Hepatic stellate cell (primary cell): ENCODE data around the gene NUDT2.

Experiments
- DNase-seq: peaks from one replicate; pipeline ENCODE4 v3.0.0; 2011; ENCODE audit warnings: low spot score

NUDT2 gene

DNA sequence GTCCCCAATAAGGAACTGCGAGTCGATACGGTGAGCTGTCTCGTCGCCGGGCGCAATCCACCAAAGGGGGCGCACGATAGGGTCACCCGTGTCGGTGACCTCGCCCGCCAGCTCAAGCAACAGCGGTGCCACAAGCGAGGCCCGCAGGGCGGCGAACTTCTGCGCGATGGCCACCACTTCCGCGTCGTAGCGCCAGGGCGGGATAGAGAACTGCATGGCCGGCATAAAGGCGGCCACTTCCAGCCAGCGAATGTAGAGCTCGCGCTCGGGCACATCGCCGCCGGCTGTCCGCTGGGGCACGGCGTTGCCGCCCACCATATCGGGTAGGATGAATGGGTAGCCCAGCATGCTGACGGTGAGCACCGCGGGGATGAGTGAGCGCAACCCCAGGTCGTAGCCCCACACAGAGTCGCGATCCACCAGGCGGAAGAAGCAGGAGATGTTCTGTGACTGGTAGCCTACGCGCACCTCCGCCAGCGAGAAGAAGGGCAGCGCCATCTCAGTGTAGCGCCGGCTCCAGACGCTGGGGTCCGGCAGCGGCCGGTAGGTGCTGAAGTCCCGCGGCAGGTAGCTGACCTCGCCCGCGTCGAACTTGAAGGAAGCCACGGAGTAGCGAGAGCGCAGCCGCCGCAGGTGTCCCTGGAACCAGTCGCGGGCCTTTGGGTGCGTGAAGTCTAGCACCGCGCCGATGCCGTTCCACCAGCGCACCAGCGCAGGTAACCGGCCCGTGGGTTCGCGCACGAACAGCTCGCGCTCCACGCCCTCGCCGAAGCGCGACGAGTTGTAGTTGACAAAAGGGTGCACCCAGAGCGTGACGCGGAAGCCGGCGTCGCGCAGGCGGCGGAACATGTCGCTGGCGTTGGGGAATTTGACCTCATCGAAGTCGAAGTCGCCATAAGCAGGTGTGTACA, 41.9 kb downstream of the NUDT2 start:
- DNase-seq, result no peak

DNA sequence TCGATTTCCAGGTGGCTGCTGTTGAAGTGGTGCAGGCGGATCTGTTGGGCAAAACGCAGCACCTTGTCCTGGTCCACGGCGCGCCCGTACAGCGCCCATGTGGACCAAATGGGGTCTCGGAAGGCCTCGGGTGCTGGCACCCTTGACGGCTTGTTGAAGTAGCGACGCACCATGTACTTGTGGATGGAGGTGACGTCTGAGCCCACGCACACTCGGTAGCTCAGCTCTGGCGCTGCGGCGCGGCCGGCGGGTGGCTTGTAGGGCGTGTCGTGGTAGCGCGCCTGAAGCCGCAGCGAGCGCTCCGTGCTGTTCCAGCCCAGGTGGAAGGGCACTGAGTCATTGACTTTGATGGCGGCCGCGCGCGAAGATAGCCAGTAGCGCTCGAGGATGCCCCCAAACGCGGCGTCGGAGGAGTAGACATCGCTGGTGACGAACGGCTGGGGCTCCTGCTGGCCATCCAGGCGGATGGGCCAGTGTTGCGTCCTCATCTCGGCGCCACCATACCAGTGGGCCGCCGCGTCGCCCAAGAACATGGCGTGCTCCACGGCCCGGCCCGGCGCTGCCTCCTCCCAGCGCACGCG, 42.6 kb downstream of the NUDT2 start:
- no peak for DNase-seq

DNA sequence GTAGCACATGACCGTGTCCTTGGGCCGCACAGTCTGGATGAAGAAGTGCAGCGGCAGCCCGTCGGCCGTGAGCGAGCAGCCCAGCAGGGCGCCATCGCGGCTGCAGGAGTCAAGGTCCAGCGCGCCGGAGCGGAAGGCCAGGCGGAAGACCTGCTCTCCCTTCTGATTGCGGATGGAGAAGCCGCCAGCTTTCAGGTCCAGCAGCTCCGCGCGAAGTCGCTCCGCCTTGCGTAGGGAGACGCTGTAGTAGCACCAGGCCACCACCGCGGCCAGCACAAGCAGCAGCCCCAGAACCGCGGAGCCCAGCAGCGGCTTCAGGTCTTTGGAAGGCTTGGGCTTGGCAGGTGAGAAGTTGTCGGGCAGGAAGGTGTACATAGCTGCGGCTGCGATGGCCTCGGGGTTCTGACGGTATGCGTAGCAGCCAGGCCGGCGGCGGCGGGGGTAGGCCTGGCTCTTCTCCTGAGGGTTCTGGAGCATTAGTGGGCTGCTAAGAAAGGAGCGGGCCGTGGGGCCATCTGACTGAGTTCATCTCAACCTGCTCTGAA, 43.2 kb downstream of the NUDT2 start:
- no peak for DNase-seq

DNA sequence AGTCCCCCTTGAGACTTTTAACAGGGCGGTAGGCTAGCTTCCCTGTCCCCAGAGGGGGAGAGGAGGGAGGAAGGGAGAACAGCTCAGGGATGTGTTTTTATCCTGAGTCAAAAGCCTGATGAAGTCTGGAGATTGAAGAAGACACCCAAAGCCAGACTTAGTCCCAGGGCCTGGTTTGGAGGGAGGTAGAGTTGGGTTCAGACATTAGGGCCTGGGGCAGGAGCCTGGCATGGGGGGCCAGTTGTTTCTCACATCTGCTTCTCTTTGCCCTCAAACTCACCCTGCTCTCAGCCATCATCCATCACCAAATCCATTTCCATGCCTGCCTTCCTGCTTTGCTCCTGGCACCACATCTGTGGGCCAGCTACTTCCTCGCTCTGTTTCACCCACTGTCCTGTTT, 44.4 kb downstream of the NUDT2 start:
- DNase-seq, result no peak

GRCh38 chr9:34374339-34374738, 45.0 kb downstream of the NUDT2 start:
- DNase-seq, result no peak

GRCh38 chr9:34374905-34375552, 45.7 kb downstream of the NUDT2 start:
- no peak for DNase-seq

GRCh38 chr9:34375901-34376595, 46.7 kb downstream of the NUDT2 start:
- peak; percentile 55 for DNase-seq

DNA sequence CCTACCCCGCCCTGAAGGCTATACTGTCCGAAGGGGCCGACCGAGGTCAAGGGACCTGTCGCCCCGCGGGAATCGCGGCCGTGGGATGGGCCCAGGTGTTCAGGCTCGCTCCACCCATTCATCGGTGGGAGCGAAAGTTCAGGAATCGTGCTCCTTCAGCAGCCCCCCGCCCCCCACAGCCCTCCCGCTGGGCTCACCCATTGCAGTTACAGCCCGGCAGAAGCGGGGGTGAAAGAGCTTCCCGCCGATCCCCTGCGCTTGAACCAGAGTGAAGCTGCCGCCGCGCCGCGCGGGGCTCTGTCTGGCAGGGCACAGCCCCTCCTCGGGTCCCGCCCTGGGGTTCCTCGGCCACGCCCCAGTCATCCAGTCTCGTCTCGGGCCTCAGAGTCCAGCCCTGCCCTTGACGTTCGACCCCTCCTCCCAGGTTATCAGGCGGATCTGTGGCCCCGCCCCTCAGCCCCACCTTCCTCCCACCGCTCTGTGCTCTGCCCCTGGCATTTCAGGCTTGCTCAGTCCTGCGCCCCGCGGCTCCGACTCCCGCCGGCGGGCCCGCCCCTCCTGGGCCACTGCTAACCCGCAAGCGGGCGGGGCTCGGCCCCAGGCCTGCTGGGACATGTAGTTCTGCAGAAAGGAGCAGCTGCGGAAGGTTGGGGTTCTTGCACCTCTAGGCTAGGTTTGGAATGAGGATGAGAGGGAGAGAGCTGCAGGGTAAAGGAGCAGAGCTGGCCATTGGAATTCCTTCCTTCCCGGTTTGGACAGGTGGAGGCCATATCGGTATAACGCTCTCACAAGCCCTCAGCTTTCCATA, 47.4 kb downstream of the NUDT2 start, which contains the start of gene MYORG:
Gene MYORG (minus strand): TSS at position 303 of the 808 bp plus-strand sequence. CDS start 3,955 bp downstream, outside the sequence.
- peak; percentile 94 for DNase-seq

DNA sequence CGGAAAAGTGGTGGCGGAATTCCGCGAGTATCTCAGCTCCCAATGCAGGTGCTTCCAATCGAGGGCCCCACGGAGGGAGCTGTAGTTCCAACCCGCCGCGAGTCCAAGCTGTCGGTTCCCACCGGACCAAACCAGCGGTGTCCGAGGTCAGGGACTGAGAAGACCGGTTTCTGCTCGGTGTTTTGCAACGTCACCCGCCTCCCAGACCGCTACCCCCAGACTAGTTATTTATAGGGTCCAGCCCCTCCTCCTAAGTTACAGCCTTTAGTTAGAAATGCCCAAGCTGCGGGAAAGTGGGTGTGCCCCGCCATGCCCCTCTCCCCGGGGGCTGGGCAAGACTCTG, 48.0 kb downstream of the NUDT2 start:
- peak; percentile 47 for DNase-seq

GRCh38 chr9:34378376-34379060, 49.1 kb downstream of the NUDT2 start:
- no peak for DNase-seq

DNA sequence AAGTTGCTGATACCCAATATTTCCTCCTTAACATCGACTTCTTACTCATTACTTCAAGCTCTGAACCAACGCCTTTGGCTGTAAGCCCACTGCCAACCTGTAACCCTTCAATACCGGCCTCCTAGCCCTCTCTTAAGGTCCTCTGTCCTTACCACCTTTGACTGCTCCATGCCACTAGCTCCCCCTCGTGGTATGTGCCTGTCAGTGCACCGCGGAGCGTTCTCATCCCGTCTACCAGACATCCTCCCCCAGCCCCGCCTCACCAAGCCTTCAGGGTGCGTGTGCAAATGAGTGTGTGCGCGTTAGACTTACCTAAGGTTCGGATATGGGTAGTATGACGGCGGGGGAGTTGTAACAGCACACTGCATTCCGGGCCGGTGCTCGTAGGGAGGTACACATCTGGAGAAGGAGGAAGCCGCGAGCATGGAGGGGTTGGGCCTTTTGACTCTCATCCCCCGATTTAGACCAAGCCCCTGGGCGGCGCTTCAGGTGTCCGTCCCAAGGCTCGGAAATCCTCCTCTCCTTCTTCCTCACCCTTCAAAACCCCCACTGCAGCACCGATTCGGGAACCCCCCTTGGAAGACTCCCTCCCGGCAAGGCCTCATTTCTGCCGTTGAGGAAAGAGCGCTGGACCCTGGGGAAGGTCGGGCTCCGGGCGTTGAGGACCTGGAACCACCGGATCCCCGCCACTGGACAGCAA, 50.1 kb downstream of the NUDT2 start:
- DNase-seq, result peak; percentile 93

GRCh38 chr9:34380034-34380510, 50.7 kb downstream of the NUDT2 start:
- DNase-seq, result no peak

DNA sequence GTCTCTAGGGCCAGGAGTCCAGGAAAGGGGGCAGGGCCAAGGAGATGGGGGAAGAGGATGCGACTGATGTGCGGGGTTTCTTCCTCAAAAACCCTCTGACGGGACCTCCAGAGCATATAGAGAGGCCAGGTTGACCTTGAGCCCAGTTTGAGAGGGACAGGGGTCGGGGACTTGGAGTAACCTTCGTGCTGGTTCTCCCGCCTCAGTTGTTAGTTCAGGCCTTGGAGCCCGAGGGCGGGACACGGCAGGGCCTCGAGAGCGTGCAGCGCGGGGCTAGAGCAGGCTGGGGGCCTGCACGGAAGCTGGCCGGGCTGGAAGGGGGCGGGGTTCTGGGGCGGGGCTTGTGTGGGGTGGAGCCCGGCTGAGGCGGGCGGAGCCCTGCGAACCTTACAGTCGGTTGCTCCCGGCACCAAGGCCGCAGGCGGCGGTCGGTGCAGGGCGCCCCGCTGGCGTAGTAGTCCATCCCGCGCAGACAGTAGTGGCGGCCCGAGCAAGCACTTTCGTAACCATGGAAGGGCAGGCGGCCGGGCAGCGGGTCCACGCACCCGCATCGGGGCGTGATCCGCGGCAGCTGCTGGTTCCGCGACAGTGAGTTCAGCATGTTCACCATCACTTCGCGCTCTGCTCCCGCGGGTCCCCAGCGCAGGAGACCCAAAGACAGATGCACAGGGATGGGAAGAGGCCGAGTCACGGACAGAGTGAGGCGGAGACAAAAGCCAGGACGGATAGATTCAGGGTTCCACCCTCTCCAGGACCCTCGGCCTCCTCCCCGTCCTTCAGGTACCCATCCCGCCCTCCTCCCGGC, 51.3 kb downstream of the NUDT2 start:
- peak; percentile 93 for DNase-seq

DNA sequence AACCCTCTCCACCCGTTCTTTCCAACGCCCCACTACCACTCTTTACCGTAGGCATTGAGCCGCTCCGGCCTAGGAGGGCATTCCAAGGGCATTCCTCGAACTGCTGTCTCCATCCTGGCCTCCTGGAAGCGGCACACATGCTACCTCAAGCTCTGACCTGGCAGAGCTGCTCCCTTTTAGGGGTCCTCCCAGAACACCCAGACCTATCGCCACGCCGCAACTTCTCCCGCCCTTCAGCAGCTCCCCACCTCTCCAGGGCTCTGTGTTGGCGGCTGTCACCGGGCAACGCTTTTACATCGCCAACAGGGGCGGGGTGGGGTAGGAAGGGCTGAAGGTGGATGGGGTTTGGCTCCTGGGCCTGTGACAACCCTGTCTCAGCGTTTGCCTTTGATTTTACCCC, 52.0 kb downstream of the NUDT2 start:
- no peak for DNase-seq

DNA sequence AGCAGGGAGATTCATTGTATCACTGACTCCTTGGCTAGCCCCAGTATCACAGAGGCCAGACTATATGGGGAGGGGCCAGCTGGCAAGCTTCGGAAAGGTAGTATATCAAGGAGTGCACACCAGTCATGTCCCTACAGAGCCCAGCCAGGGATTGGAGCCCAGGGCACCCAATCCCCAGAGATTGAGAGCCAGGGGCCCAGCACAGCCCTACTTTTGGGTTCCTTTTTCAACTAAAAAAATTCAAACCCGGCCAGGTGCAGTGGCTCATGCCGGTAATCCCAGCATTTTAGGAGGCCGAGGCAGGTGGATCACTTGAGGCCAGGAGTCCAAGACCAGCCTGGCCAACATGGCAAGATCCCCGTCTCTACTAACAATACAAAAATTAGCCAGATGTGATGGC, 52.7 kb downstream of the NUDT2 start:
- no peak for DNase-seq

DNA sequence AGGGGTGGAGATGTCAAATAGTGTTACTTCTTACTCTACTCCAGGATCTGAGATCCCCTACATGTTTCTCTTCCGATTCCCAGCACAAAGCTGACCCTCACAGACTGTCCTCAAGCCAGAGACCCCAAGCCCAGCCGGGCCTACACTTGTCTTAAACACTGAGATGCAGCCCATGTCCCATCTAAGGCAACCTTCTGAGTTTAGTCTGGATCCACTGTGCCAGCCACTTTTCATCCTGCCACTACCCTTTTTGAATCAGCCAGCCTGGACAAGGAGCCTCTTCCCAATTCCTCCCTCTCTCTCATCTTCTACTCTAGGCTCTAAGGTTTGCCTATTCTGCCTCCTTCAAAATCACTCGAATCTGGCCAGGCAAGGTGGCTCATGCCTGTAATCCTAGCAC, 53.5 kb downstream of the NUDT2 start:
- no peak for DNase-seq

DNA sequence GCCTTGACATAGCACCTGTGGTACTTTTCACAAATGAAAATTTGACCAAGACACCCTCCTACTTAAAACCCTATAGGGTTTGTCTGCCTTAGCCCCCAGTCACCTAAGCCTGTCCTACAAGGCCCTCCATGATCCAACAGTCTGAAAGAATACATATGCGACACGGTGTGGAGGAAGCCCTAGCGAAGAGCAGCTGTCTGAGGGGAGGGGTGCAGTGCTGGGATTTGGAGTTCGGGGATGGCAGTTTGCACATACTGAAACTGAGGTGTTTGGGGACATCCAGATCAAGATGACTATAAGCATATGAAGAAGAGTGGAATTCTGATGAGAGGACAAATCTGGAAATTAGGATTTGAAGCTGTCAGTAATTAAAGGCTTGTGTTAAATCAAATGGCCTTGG, 54.5 kb downstream of the NUDT2 start:
- DNase-seq, result no peak

DNA sequence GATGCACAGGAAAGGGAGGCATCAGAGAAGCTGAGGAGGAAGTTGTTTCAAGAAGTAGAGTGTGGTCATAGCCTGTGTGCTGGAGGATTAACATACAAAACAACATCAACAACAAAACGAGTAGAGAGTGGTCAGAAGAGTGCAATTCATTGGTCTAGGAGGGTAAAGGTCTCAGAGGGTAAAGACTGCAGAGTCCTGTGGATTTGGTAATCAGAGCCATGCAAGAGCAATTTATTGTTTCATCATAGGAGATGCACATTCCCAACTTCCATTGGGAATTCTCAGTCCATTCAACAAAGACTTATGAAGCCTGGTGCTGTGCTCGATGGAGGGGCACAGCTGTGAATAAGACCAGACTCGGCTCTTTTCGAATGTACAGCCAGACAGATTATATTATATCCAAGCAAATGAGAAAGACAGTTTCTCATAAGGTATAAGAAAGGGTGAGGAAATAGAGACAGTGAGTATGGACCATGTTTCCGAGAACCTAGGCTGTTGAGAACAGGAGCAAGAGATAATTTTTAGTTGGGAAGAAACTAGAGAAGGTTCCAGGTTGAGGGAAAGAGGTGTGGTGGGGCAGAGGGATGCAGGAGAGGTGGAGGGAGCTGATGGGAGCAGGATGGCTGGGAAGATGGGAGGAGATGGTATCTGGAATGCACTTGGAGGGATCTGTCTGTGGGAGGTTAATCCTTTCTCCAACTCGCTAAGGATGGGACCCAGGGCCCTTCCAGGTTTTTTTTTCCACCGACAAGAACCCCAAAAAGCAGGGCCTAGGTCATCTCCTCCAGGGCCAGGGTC, 55.2 kb downstream of the NUDT2 start:
- no peak for DNase-seq
